GM18502 (cell line): Measurements from ENCODE around the gene RTN4.

Experiments used
- ATAC-seq: cut with Tn5 transposase; IDR thresholded peaks from one replicate; pipeline ENCODE4 v1.9.1; 2021; ENCODE audit warnings: mild to moderate bottlenecking; ENCODE audit not compliant: unreplicated experiment, poor library complexity

The RTN4 gene

GRCh38 chr2:54955358-54956110 lies 94.7 kb downstream of the RTN4 start:
- ATAC-seq, result no peak

GRCh38 chr2:54954705-54955357 lies 95.4 kb downstream of the RTN4 start:
- ATAC-seq, result no peak

GRCh38 chr2:54954158-54954557 lies 96.1 kb downstream of the RTN4 start:
- no peak for ATAC-seq

- no peak for ATAC-seq
Measured at GRCh38 chr2:54952978-54953456, 97.2 kb downstream of the RTN4 start.

- no peak for ATAC-seq
Measured at GRCh38 chr2:54952425-54952824, 97.8 kb downstream of the RTN4 start.

GRCh38 chr2:54950811-54951210 lies 99.4 kb downstream of the RTN4 start:
- ATAC-seq, result no peak

- ATAC-seq, result no peak
Measured at GRCh38 chr2:54949431-54949830, 100.8 kb downstream of the RTN4 start.

GRCh38 chr2:54948120-54948519 lies 102.1 kb downstream of the RTN4 start:
- ATAC-seq, result no peak

GRCh38 chr2:54947646-54948045 lies 102.6 kb downstream of the RTN4 start:
- ATAC-seq, result no peak

- ATAC-seq, result no peak
Measured at GRCh38 chr2:54947136-54947535, 103.1 kb downstream of the RTN4 start.

- ATAC-seq, result no peak
Measured at GRCh38 chr2:54946220-54946805, 103.9 kb downstream of the RTN4 start.

- ATAC-seq, result no peak
Measured at GRCh38 chr2:54945391-54946219, 104.6 kb downstream of the RTN4 start.

- no peak for ATAC-seq
Measured at GRCh38 chr2:54944724-54945326, 105.4 kb downstream of the RTN4 start.

GRCh38 chr2:54942373-54942772 lies 107.9 kb downstream of the RTN4 start:
- ATAC-seq, result no peak

GRCh38 chr2:54941248-54941984 lies 108.8 kb downstream of the RTN4 start:
- ATAC-seq, result no peak

- ATAC-seq, result no peak
Measured at GRCh38 chr2:54940723-54941122, 109.5 kb downstream of the RTN4 start.

- no peak for ATAC-seq
Measured at GRCh38 chr2:54939446-54940118, 110.7 kb downstream of the RTN4 start.

- no peak for ATAC-seq
Measured at GRCh38 chr2:54936766-54937165, 113.5 kb downstream of the RTN4 start.

- no peak for ATAC-seq
Measured at GRCh38 chr2:54935389-54935788, 114.9 kb downstream of the RTN4 start.
